Glomerular endothelial cell (primary cell): Measurements from ENCODE around the gene BTNL2. TPM values are rescaled to one million over a fixed set of nuclear protein-coding genes. Genes with fewer than 3 reads are reported as not detected.
A peak's percentile ranks its signal among the peaks of the same experiment; 100 is the strongest.

Experiments used
- DNase-seq: peaks from one replicate; pipeline ENCODE4 v3.0.0-alpha.2; 2011; ENCODE audit warnings: low read depth, low spot score; ENCODE audit errors: extremely low read depth
- total RNA-seq: library from RNA; depleted of rRNA; stranded (reverse); fragments of >200 nt; gene quantifications from 2 replicates; pipeline ENCODE4 v1.2.3, GENCODE V29; 2015

The BTNL2 gene
- total RNA-seq, 1 donor from 2014 or later: not detected

- no peak for DNase-seq
Observed at GRCh38 chr6:32416036-32416435, 9.1 kb upstream of the BTNL2 start.

GRCh38 chr6:32415521-32416019 lies 8.6 kb upstream of the BTNL2 start:
- no peak for DNase-seq

DNA sequence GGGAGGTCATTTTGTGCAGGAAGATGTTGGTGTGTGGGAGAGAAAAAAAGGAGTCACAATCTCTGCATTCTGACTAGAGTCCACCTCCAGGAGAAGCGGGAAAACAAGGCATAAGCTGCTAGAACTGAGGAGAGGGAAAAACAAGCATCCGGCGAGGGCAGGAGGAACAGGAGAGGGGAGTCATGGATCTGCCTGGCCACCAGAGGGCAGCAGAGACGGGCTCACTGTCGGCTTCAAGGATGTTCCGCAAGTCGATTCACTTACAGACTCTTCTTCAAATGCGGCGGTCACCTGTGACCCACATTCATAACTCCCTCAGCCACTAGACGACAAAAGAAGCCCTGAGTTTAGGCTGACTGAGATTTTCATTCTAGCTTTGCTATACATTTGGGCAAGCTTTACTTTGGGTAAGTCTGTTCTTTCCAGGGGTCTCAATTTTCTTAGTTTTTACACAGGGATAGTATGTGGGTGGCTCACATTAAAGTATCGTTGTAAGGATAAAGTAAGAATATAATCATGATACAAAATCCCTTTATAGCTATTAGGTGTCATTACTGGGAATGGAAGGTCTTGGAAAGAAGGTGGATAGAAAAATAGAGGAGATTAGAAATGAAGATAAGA lies 6.6 kb upstream of the BTNL2 start:
- peak; percentile 37 for DNase-seq

- DNase-seq: no peak
Observed at GRCh38 chr6:32411566-32412327, 4.8 kb upstream of the BTNL2 start.

- DNase-seq: no peak
Observed at GRCh38 chr6:32410906-32411305, 3.9 kb upstream of the BTNL2 start.

DNA sequence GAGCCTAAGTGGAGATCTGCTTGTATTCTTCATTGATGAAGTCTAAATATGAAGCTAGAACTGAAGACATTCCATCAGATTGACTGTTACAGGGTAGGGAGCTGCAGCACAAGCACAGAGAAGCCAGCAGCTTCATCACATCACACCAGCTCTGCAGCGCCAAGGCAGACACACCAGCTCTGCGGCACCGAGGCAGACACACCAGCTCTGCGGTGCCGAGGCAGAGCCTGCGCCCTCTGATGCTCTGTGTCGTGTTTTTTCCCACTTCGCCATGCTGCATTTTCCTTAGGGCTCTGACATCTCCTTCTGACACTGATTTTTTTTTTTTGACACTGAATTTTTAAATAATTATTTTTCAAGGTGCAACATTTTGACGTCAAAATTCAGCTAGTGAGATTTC lies 784 bp downstream of the BTNL2 start:
- no peak for DNase-seq

- no peak for DNase-seq
Observed at GRCh38 chr6:32405656-32406055, 1.3 kb downstream of the BTNL2 start.

- no peak for DNase-seq
Observed at GRCh38 chr6:32402812-32403211, 4.2 kb downstream of the BTNL2 start.

GRCh38 chr6:32401284-32401963 lies 5.6 kb downstream of the BTNL2 start:
- no peak for DNase-seq

DNA sequence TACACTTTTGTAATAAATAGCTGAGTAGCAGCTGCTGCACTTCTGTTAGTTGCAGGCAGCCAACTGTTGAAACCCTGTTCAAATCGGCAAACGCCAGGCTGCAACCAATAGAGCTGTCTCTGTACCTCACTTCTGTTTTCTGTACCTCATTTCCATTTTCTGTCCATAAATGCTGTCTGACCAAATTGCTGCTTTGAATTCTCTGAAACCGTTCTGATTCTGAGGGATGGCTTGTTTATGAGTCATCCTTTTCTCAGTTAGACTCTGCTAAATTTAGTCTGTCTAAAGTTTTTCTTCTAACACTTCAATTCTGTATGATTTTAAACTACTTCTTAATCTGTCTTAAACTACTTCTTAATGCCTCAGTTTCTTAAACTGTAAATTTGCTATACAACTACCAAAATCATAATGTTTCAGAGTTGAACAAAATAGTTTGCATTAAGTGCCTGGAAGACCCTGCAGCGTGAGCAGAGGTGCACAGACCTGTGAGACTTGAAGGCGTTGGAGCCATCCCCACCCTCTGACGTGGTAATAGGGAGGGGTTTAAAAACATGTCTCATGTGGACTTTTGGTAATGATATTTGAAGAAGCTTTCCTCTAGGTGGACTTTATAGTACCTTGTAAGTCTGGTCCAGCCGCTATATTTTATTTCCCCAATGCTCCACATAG lies 9.6 kb downstream of the BTNL2 start:
- DNase-seq: no peak

- no peak for DNase-seq
Observed at GRCh38 chr6:32396028-32396427, 11.0 kb downstream of the BTNL2 start.

GRCh38 chr6:32393665-32394420 lies 13.1 kb downstream of the BTNL2 start:
- DNase-seq: peak; percentile 99

DNA sequence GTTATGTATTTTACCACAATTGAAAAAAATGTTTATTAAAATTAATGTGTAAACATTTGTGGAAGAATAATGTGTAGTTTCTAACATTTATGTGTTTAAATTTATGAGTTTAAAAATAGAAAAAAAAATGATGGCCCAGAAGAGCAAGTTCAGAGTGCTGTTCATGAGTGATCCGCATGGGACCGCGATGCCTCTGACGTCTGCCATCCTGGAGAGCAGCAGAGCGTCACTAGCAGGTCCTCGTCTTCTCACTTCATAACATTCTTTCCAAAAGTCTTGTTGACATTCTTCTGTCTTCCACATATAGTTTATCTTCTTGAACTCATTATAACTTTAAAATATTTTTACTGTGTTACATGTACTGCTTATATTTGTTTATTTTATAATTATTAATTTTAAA lies 15.5 kb downstream of the BTNL2 start:
- no peak for DNase-seq

DNA sequence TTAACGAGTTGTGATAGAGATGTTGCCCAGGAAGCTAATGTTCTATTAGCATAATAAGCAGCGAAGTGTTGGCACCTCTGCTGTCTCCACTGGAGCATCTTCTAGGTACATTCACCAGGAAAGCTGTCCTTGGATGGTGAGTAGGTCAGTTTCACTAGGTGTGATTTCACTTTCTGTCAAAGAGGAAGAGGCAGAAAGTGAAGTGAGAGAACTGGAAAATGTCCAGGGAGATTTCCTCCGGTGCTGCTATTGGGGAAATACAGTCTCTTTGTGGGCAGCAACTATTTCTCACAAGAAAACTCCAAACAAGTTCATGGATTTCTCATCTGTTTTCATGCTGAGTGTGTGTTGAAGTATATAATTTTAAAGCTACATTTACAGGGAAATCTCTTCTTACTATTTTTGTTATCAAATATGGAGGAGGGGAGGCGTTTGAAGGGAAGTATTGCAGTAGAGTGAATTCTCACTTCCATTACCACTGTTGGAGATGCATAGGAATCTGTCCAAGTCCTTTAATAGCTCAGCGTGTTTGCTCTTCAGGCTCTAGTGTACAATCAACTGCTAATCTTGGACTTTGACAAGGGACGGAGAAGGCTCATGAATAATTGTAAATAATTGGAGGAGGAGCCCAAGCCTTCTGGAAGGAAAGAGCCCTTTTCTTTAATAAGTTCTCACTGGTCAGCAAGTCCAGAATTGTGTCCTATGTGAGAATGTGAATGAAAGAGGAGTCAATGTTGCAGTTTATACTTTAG lies 19.2 kb downstream of the BTNL2 start:
- DNase-seq: no peak

GRCh38 chr6:32386040-32386439 lies 20.9 kb downstream of the BTNL2 start:
- no peak for DNase-seq

DNA sequence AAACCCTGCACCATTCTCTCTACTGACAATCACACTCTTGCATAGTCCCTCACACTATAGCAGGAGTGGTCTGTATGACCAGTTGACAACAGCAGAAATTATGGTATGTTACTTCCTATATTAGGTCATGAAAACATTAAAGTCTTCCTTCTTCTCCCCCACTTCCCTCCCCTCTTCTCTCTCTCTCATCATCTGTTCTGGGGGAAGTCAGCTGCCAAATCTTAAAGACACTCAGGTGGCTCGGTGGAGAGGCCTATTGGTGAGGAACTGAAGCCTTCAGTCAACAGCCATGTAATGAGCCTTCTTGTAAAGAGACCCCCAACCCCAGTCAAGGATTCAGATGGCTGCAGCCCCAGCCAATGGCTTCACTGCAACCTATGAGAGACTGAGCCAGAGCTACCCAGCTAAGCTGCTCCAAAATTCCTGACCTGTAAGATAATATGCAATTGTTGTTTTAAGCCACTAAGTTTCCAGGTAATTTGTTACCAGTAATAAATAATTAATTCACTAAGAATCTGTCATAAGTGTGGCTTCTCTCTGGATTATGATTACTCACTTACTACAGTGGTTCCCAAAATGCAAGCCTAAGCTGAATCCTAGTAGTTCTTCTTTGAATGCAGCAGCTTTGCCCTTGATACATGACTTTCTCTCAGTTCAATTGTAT lies 24.1 kb downstream of the BTNL2 start:
- DNase-seq: no peak

- no peak for DNase-seq
Observed at GRCh38 chr6:32379545-32379944, 27.4 kb downstream of the BTNL2 start.

GRCh38 chr6:32375739-32376529 lies 31.0 kb downstream of the BTNL2 start:
- DNase-seq: no peak
